HepG2 (cell line): Measurements from ENCODE around the gene PPP1R27. TPM values are rescaled to one million over a fixed set of nuclear protein-coding genes. Genes with fewer than 3 reads are reported as not detected.
A peak's percentile ranks its signal among the peaks of the same experiment; 100 is the strongest.

Experiments
- HMG20B ChIP-seq: conservative IDR thresholded peaks from 2 replicates; pipeline ENCODE4 v1.6.1; 2016; ENCODE audit warnings: missing genetic modification reagents, missing compliant biosample characterization
- HNRNPUL1 ChIP-seq: fragments of 200-400 bp; formaldehyde crosslinking; IDR thresholded peaks from 2 replicates; pipeline ENCODE4 v1.6.1; 2017; ENCODE audit warnings: low read depth, mild to moderate bottlenecking, low read length, moderate library complexity
- KDM4B ChIP-seq: sonication (generic); formaldehyde crosslinking; IDR thresholded peaks from 2 replicates; pipeline ENCODE4 v1.4.0; 2020; ENCODE audit warnings: missing genetic modification reagents
- KDM5B ChIP-seq: sonication (generic); formaldehyde crosslinking; IDR thresholded peaks from 2 replicates; pipeline ENCODE4 v1.4.0; 2020; ENCODE audit warnings: missing genetic modification reagents, mild to moderate bottlenecking, borderline replicate concordance
- NKX3-1 ChIP-seq: sonication (generic); formaldehyde crosslinking; IDR thresholded peaks from 2 replicates; pipeline ENCODE4 v1.5.0; 2020; ENCODE audit warnings: missing genetic modification reagents
- NR3C1 ChIP-seq: sonication (generic); formaldehyde crosslinking; IDR thresholded peaks from 2 replicates; pipeline ENCODE4 v1.4.0; 2020; ENCODE audit warnings: missing genetic modification reagents
- RXRB ChIP-seq: IDR thresholded peaks from 2 replicates; pipeline ENCODE4 v1.6.1; 2016; ENCODE audit warnings: borderline replicate concordance, missing genetic modification reagents, missing compliant biosample characterization
- SOX13 ChIP-seq, 3 experiments: fragments of 450-650 bp in 1 of 3; sonication (generic) in 1 of 3; formaldehyde crosslinking in 1 of 3; IDR thresholded peaks in 2 of 3; conservative IDR thresholded peaks in 1 of 3; 2 replicates each; pipeline versions ENCODE4 v1.5.0 to v1.6.1; 2016 to 2020; ENCODE audit warnings: antibody characterized with exemption in 1 of 3, mild to moderate bottlenecking in 1 of 3, missing compliant biosample characterization in 1 of 3, missing genetic modification reagents in 1 of 3, moderate library complexity in 1 of 3
- SP2 ChIP-seq: sonication (generic); formaldehyde crosslinking; IDR thresholded peaks from 2 replicates; pipeline ENCODE4 v1.5.1; 2020; ENCODE audit warnings: mild to moderate bottlenecking, missing genetic modification reagents
- ZBTB20 ChIP-seq: sonication (generic); formaldehyde crosslinking; IDR thresholded peaks from 2 replicates; pipeline ENCODE4 v1.8.1; 2023; ENCODE audit warnings: missing genetic modification reagents, low read depth, mild to moderate bottlenecking, borderline replicate concordance
- ZNF251 ChIP-seq: sonication (generic); formaldehyde crosslinking; IDR thresholded peaks from 2 replicates; pipeline ENCODE4 v1.9.0; 2021; ENCODE audit warnings: mild to moderate bottlenecking, missing genetic modification reagents
- ZNF781 ChIP-seq: sonication (generic); formaldehyde crosslinking; IDR thresholded peaks from 2 replicates; pipeline ENCODE4 v1.5.1; 2020; ENCODE audit warnings: borderline replicate concordance, mild to moderate bottlenecking, missing genetic modification reagents; ENCODE audit errors: not compliant biosample characterization
- ZSCAN12 ChIP-seq: sonication (generic); formaldehyde crosslinking; IDR thresholded peaks from 2 replicates; pipeline ENCODE4 v1.9.0; 2021; ENCODE audit warnings: mild to moderate bottlenecking, missing genetic modification reagents
- polyA plus RNA-seq, 8 experiments: library from polyadenylated mRNA; depleted of rRNA in 3 of 8; stranded (reverse) in 7 of 8; unstranded in 1 of 8; fragments of >200 nt; fragmentation: Illumina TruSeq in 4 of 8; extraction: Trizol in 4 of 8; gene quantifications; 2 replicates each; pipeline versions ENCODE4 v1.2.1 to v1.2.3, GENCODE V29; 2011 to 2016; ENCODE audit warnings: low read depth in 4 of 8, missing spikeins in 1 of 8, mixed read lengths in 1 of 8; ENCODE audit not compliant: insufficient read depth in 1 of 8
- total RNA-seq, 5 experiments: library from RNA; depleted of rRNA; stranded (reverse); fragments of >200 nt; fragmentation: Illumina TruSeq; extraction: Trizol; gene quantifications; 2 replicates each; pipeline ENCODE4 v1.2.3, GENCODE V29; 2016; ENCODE audit warnings: low read depth in 1 of 5
- TF ChIP-seq, protein P1 (sequence below): IDR thresholded peaks from 2 replicates; pipeline ENCODE4 v1.6.1; 2016; ENCODE audit warnings: low read depth, missing genetic modification reagents, missing compliant biosample characterization
- TF ChIP-seq, protein P2 (sequence below), 2 experiments: sonication (generic) in 1 of 2; formaldehyde crosslinking in 1 of 2; IDR thresholded peaks; 2 replicates each; pipeline versions ENCODE4 v1.4.0 to v1.6.1; 2016 to 2020; ENCODE audit warnings: borderline replicate concordance in 1 of 2, low read depth in 1 of 2, mild to moderate bottlenecking in 1 of 2, missing genetic modification reagents in 1 of 2

PPP1R27 gene
- total and polyA plus RNA-seq, 2 of the 13 experiments (the other 11 are each of a cell fraction or from before 2014, with no cell fraction given): 0.17 to 1.00 TPM

DNA sequence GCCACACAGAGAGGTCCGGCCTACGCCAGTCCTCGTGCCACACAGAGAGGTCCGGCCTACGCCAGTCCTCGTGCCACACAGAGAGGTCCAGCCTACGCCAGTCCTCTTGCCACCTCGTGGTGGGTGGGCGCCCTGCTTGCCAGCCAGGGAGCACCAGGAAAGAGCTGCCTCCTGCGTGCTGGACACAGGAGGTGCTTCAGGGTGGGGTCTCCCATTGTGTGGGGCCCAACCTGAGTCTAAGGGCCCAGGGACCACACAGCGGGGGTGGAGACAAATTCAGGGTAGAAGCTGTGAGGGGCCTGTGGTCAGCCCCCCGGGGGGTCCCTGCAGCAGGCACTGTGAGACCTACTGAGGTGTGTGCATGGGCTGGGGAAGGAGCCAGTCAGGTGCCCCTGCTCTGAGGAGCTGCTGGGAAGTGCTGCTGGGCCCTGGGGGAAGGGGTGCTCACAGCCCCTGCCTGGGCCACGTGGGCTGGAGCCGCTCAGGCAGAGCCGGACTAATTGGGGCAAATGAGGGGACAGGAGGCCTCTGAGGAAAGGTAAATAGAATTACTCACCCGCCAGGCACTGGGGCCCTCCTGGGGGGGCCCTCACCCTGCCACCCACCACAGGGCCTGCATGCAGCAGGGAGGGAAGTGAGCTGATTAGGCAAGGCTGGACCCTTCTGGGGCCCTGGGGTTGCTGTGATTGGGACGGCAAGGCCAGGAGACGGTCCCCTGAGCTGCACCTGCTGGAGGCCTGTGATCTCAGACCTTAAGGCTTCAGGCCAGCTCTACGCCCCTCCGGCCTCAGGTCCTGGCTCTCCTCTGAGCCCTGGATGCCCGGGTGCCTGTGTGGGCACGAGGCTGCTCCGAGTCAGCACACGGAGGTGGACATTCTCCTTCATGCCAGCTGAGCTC, 19.9 kb downstream of the PPP1R27 start (continued):
- TF ChIP-seq SOX13 (IDR thresholded peaks at IDR 0.05) (no peak), SOX13 (CRISPR knock-in tag; conservative IDR thresholded peaks at IDR 0.05 in 1 of 2, IDR thresholded peaks at IDR 0.05 in 1 of 2) (peak in 1 of 2 experiments; percentile 59; a peak in 2 of 4 replicates), HMG20B (CRISPR knock-in tag) (0 out of 2 replicates have a peak, but pooled peaks have one; percentile 53), ZNF781 (no peak), ZNF251 (no peak), RXRB (CRISPR knock-in tag) (peak; percentile 79), SP2 (CRISPR knock-in tag) (no peak), NKX3-1 (CRISPR knock-in tag) (no peak), ZSCAN12 (CRISPR knock-in tag) (no peak), HNRNPUL1 (no peak), KDM5B (peak; percentile 47; the same call in 1 of the 2 replicates), ZBTB20 (CRISPR knock-in tag) (no peak), NR3C1 (CRISPR knock-in tag) (no peak), KDM4B (peak; percentile 47; the same call in 1 of the 2 replicates)
- TF ChIP-seq, protein P1, sequence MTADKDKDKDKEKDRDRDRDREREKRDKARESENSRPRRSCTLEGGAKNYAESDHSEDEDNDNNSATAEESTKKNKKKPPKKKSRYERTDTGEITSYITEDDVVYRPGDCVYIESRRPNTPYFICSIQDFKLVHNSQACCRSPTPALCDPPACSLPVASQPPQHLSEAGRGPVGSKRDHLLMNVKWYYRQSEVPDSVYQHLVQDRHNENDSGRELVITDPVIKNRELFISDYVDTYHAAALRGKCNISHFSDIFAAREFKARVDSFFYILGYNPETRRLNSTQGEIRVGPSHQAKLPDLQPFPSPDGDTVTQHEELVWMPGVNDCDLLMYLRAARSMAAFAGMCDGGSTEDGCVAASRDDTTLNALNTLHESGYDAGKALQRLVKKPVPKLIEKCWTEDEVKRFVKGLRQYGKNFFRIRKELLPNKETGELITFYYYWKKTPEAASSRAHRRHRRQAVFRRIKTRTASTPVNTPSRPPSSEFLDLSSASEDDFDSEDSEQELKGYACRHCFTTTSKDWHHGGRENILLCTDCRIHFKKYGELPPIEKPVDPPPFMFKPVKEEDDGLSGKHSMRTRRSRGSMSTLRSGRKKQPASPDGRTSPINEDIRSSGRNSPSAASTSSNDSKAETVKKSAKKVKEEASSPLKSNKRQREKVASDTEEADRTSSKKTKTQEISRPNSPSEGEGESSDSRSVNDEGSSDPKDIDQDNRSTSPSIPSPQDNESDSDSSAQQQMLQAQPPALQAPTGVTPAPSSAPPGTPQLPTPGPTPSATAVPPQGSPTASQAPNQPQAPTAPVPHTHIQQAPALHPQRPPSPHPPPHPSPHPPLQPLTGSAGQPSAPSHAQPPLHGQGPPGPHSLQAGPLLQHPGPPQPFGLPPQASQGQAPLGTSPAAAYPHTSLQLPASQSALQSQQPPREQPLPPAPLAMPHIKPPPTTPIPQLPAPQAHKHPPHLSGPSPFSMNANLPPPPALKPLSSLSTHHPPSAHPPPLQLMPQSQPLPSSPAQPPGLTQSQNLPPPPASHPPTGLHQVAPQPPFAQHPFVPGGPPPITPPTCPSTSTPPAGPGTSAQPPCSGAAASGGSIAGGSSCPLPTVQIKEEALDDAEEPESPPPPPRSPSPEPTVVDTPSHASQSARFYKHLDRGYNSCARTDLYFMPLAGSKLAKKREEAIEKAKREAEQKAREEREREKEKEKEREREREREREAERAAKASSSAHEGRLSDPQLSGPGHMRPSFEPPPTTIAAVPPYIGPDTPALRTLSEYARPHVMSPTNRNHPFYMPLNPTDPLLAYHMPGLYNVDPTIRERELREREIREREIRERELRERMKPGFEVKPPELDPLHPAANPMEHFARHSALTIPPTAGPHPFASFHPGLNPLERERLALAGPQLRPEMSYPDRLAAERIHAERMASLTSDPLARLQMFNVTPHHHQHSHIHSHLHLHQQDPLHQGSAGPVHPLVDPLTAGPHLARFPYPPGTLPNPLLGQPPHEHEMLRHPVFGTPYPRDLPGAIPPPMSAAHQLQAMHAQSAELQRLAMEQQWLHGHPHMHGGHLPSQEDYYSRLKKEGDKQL: no peak
- TF ChIP-seq, protein P2, sequence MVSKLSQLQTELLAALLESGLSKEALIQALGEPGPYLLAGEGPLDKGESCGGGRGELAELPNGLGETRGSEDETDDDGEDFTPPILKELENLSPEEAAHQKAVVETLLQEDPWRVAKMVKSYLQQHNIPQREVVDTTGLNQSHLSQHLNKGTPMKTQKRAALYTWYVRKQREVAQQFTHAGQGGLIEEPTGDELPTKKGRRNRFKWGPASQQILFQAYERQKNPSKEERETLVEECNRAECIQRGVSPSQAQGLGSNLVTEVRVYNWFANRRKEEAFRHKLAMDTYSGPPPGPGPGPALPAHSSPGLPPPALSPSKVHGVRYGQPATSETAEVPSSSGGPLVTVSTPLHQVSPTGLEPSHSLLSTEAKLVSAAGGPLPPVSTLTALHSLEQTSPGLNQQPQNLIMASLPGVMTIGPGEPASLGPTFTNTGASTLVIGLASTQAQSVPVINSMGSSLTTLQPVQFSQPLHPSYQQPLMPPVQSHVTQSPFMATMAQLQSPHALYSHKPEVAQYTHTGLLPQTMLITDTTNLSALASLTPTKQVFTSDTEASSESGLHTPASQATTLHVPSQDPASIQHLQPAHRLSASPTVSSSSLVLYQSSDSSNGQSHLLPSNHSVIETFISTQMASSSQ (IDR thresholded peaks at IDR 0.05; ENCODE audit: low read depth): no peak
- TF ChIP-seq, protein P2 (CRISPR knock-in tag; IDR thresholded peaks at IDR 0.05; ENCODE audit: borderline replicate concordance): no peak
